WTC11 (cell line): Measurements from ENCODE around the gene SPATS2. TPM values are rescaled to one million over a fixed set of nuclear protein-coding genes. Genes with fewer than 3 reads are reported as not detected.
"Not testable (repeated sequence)": the region's sequence is repeated elsewhere in the genome, so short reads cannot be mapped to it uniquely, and the experiment has no call there.

Source experiments
- ATAC-seq: fragments of 200-7000 bp; cut with Tn5 transposase; 2 replicates; pipeline ENCODE4 v1.10.0; 2021; ENCODE audit warnings: mild to moderate bottlenecking, moderate library complexity
- CTCF ChIA-PET: fragments of 300-600 bp; sonication (Branson Sonifier 250); formaldehyde crosslinking; loops from one replicate; lab custom pipeline; 2021; ENCODE audit warnings: antibody characterized with exemption; lab: Charles Lee
- POLR2A ChIA-PET: fragments of 350-600 bp; sonication (Branson Sonifier 250); formaldehyde crosslinking; loops from one replicate; lab custom pipeline; 2021; ENCODE audit warnings: antibody characterized with exemption; lab: Charles Lee
- DNase-seq: peaks from one replicate; pipeline ENCODE4 v3.0.0; 2021; ENCODE audit warnings: low spot score
- H3K27ac Mint-ChIP-seq: 2 replicates; pipeline ENCODE4 v1.8.0; 2021; ENCODE audit warnings: mixed read lengths
- H3K27me3 Mint-ChIP-seq: 2 replicates; pipeline ENCODE4 v1.8.0; 2021; ENCODE audit warnings: low read depth, mild to moderate bottlenecking, moderate library complexity, mixed read lengths
- H3K36me3 Mint-ChIP-seq: 2 replicates; pipeline ENCODE4 v1.8.0; 2021; ENCODE audit warnings: mixed read lengths
- H3K4me1 Mint-ChIP-seq: 2 replicates; pipeline ENCODE4 v1.8.0; 2022; ENCODE audit warnings: mixed read lengths
- H3K4me3 Mint-ChIP-seq: 2 replicates; pipeline ENCODE4 v1.8.0; 2021; ENCODE audit warnings: mild to moderate bottlenecking, moderate library complexity, mixed read lengths
- H3K9me3 Mint-ChIP-seq: 2 replicates; pipeline ENCODE4 v1.8.0; 2021; ENCODE audit warnings: mixed read lengths
- ATF1 ChIP-seq: sonication (generic); formaldehyde crosslinking; IDR thresholded peaks from 2 replicates; pipeline ENCODE4 v1.8.1; 2023; ENCODE audit warnings: mild to moderate bottlenecking, moderate library complexity, missing genetic modification reagents
- E2F4 ChIP-seq: sonication (generic); formaldehyde crosslinking; IDR thresholded peaks from 2 replicates; pipeline ENCODE4 v1.8.1; 2022; ENCODE audit warnings: low read depth, mild to moderate bottlenecking, moderate library complexity, missing genetic modification reagents, borderline replicate concordance
- ELF4 ChIP-seq: sonication (generic); formaldehyde crosslinking; IDR thresholded peaks from 2 replicates; pipeline ENCODE4 v1.8.1; 2022; ENCODE audit warnings: low read depth, mild to moderate bottlenecking, moderate library complexity, missing genetic modification reagents
- PREB ChIP-seq: sonication (generic); formaldehyde crosslinking; IDR thresholded peaks from 2 replicates; pipeline ENCODE4 v1.8.1; 2022; ENCODE audit warnings: mild to moderate bottlenecking, missing genetic modification reagents, moderate library complexity, borderline replicate concordance
- SOX15 ChIP-seq: fragments of 250-450 bp; sonication (Bioruptor Pico); IDR thresholded peaks from 2 replicates; pipeline ENCODE4 v1.9.0; 2021; ENCODE audit warnings: mild to moderate bottlenecking
- SP1 ChIP-seq: sonication (generic); formaldehyde crosslinking; conservative IDR thresholded peaks from 2 replicates; pipeline ENCODE4 v1.8.1; 2022; ENCODE audit warnings: missing genetic modification reagents
- TEAD1 ChIP-seq: sonication (generic); formaldehyde crosslinking; IDR thresholded peaks from 2 replicates; pipeline ENCODE4 v1.8.0; 2022; ENCODE audit warnings: mild to moderate bottlenecking, missing genetic modification reagents
- USF1 ChIP-seq: sonication (generic); formaldehyde crosslinking; IDR thresholded peaks from 2 replicates; pipeline ENCODE4 v1.8.0; 2022; ENCODE audit warnings: mild to moderate bottlenecking, missing genetic modification reagents
- ZBTB21 ChIP-seq: sonication (generic); formaldehyde crosslinking; IDR thresholded peaks from 2 replicates; pipeline ENCODE4 v1.8.1; 2023; ENCODE audit warnings: mild to moderate bottlenecking, missing genetic modification reagents, borderline replicate concordance
- ZNF219 ChIP-seq: sonication (generic); formaldehyde crosslinking; IDR thresholded peaks from 2 replicates; pipeline ENCODE4 v1.8.0; 2023; ENCODE audit warnings: missing genetic modification reagents, mild to moderate bottlenecking, borderline replicate concordance
- ZNF263 ChIP-seq: sonication (generic); formaldehyde crosslinking; IDR thresholded peaks from 2 replicates; pipeline ENCODE4 v1.8.1; 2022; ENCODE audit warnings: low read depth, mild to moderate bottlenecking, moderate library complexity, missing genetic modification reagents
- ZNF423 ChIP-seq: fragments of 250-450 bp; sonication (Bioruptor Pico); IDR thresholded peaks from 2 replicates; pipeline ENCODE4 v2.1.2; 2022; ENCODE audit warnings: mild to moderate bottlenecking, moderate library complexity
- ZNF532 ChIP-seq: fragments of 250-450 bp; sonication (Bioruptor Pico); IDR thresholded peaks from 2 replicates; pipeline ENCODE4 v1.9.0; 2021; ENCODE audit warnings: mild to moderate bottlenecking, borderline replicate concordance
- total RNA-seq: library from RNA; stranded (reverse); gene quantifications from 3 replicates; pipeline ENCODE4 v1.2.3, GENCODE V29; 2021

The SPATS2 gene
- total RNA-seq, 1 experiment from 2014 or later, result 25.9 TPM

GRCh38 chr12:49332891-49333371 is 34.3 kb upstream of the SPATS2 start:
- CTCF ChIA-PET, result interaction anchor here (0.6 to 6.4 kb wide), 10 partner anchors 10 to 341 kb away, joined by 3 to 234 read pairs (median 25); partner anchors contain the start of genes DNAJC22, PRPH and TROAP
- peak overlapping the region; percentile 77 for H3K4me3 Mint-ChIP-seq
- ATAC-seq (peak; percentile 5), DNase-seq (no peak)
- H3K36me3 Mint-ChIP-seq, result peaks cover 14% of the 10 kb centered on the region
- POLR2A ChIA-PET, result interaction anchor here (0.6 to 2.9 kb wide), 3 partner anchors 9 to 82 kb away, joined by 3 to 19 read pairs (median 18); partner anchors contain the start of gene TROAP
- H3K4me1 Mint-ChIP-seq, result peaks cover 28% of the 10 kb centered on the region
- no peak overlapping the region for H3K27ac Mint-ChIP-seq
- no peaks in the 10 kb centered on the region for H3K9me3 Mint-ChIP-seq
- peaks cover 66% of the 10 kb centered on the region for H3K27me3 Mint-ChIP-seq
- TF ChIP-seq ATF1 (0 out of 2 replicates have a peak, but pooled peaks have one; percentile 38), ZNF263 (peak; percentile 47; the same call in 1 of the 2 replicates), TEAD1 (0 out of 2 replicates have a peak, but pooled peaks have one; percentile 19), SOX15 (CRISPR knock-in tag) (no peak)

GRCh38 chr12:49333778-49334177 is 33.5 kb upstream of the SPATS2 start:
- Mint-ChIP-seq H3K27me3 (peaks cover 74% of the 10 kb centered on the region), H3K4me1 (peaks cover 36% of the 10 kb centered on the region), H3K4me3 (peak overlapping the region; percentile 77; the same call in 1 of the 2 replicates), H3K36me3 (peaks cover 13% of the 10 kb centered on the region; the same call in 1 of the 2 replicates)
- not testable (repeated sequence) for H3K27ac Mint-ChIP-seq, H3K9me3 Mint-ChIP-seq, DNase-seq, ATAC-seq
- ChIA-PET CTCF (interaction anchor here (1.7 to 6.4 kb wide), 6 partner anchors 9 to 219 kb away, joined by 3 to 234 read pairs (median 98); partner anchors contain the start of genes DNAJC22, PRPH and TROAP), POLR2A (interaction anchor here (2.9 kb wide), 1 partner anchor 11 kb away, joined by 19 read pairs; the partner anchor contains the start of gene TROAP)

- H3K27me3 Mint-ChIP-seq, result peaks cover 79% of the 10 kb centered on the region
- no peak for DNase-seq
- TF ChIP-seq USF1 (CRISPR knock-in tag) (no peak), ATF1 (no peak), ZNF219 (CRISPR knock-in tag) (no peak), ZNF423 (CRISPR knock-in tag) (no peak), ZBTB21 (CRISPR knock-in tag) (no peak), E2F4 (CRISPR knock-in tag) (no peak), ZNF532 (CRISPR knock-in tag) (no peak), PREB (CRISPR knock-in tag) (no peak), SP1 (CRISPR knock-in tag) (no peak), ELF4 (CRISPR knock-in tag) (no peak)
- ChIA-PET POLR2A (interaction anchor here (1.4 kb wide), 1 partner anchor 11 kb away, joined by 3 read pairs; the partner anchor contains the start of gene TROAP), CTCF (interaction anchor here (1.7 to 6.4 kb wide), 6 partner anchors 8 to 40 kb away, joined by 3 to 234 read pairs (median 112); partner anchors contain the start of genes DNAJC22, PRPH and TROAP)
- H3K9me3 Mint-ChIP-seq, result no peaks in the 10 kb centered on the region
- H3K36me3 Mint-ChIP-seq, result peaks cover 9% of the 10 kb centered on the region; the same call in 1 of the 2 replicates
- peaks cover 41% of the 10 kb centered on the region for H3K4me1 Mint-ChIP-seq
- no peak overlapping the region for H3K27ac Mint-ChIP-seq
- H3K4me3 Mint-ChIP-seq, result no peak overlapping the region
- ATAC-seq, result no peak
Observed at GRCh38 chr12:49334226-49334625, 33.0 kb upstream of the SPATS2 start.
